IMR-90 (cell line): Measurements from ENCODE around the gene RGPD8. TPM values are rescaled to one million over a fixed set of nuclear protein-coding genes. Genes with fewer than 3 reads are reported as not detected.

Experiments used
- ATAC-seq: fragments of 200-7000 bp; cut with Tn5 transposase; 2 replicates; pipeline ENCODE4 v1.9.1; 2020; ENCODE audit warnings: low read depth, mild to moderate bottlenecking, moderate library complexity
- BruUV-seq: library from RNA; stranded (reverse); fragments of 400-500 nt; replicated peaks from 2 replicates; lab custom pipeline; 2021; lab: Mats Ljungman, UMichigan
- CTCF ChIA-PET: fragments of 300-600 bp; formaldehyde crosslinking; extraction: SDS; loops from one replicate; lab custom pipeline; 2021; ENCODE audit warnings: antibody characterized with exemption; lab: Yijun Ruan, JAX
- POLR2A ChIA-PET: fragments of 300-600 bp; sonication (Branson Sonifier 250); formaldehyde crosslinking; loops from one replicate; lab custom pipeline; 2022; ENCODE audit warnings: antibody characterized with exemption; ENCODE audit not compliant: unreplicated experiment; lab: Charles Lee
- DNase-seq: peaks from one replicate; pipeline ENCODE4 v3.0.0; 2013
- H2AFZ ChIP-seq: replicated peaks from 2 replicates; pipeline ENCODE3; 2013; ENCODE audit warnings: low read length, mild to moderate bottlenecking; ENCODE audit not compliant: poor library complexity
- H2AK5ac ChIP-seq: 2 replicates; pipeline ENCODE4 v1.6.1; 2013; ENCODE audit warnings: low read depth, low read length, inconsistent platforms
- H2AK9ac ChIP-seq: replicated peaks from 2 replicates; pipeline ENCODE3; 2013; ENCODE audit warnings: mild to moderate bottlenecking, low read depth, low read length, moderate library complexity; ENCODE audit not compliant: poor library complexity
- H2BK120ac ChIP-seq: 2 replicates; pipeline ENCODE4 v1.6.1; 2013; ENCODE audit warnings: low read depth, low read length, inconsistent platforms
- H2BK15ac ChIP-seq: 3 replicates; pipeline ENCODE4 v1.6.1; 2013; ENCODE audit warnings: low read depth, low read length, inconsistent platforms
- H2BK20ac ChIP-seq: 2 replicates; pipeline ENCODE4 v1.6.1; 2013; ENCODE audit warnings: low read depth, mild to moderate bottlenecking, inconsistent platforms, low read length, moderate library complexity
- H2BK5ac ChIP-seq: 2 replicates; pipeline ENCODE4 v1.6.1; 2013; ENCODE audit warnings: mild to moderate bottlenecking, low read depth, low read length, inconsistent platforms; ENCODE audit not compliant: poor library complexity, severe bottlenecking
- H3K14ac ChIP-seq: replicated peaks from 2 replicates; pipeline ENCODE4 v1.6.1; 2013; ENCODE audit warnings: low read depth, low read length, inconsistent platforms
- H3K18ac ChIP-seq: 2 replicates; pipeline ENCODE4 v1.6.1; 2013; ENCODE audit warnings: low read depth, low read length, control low read depth
- H3K23ac ChIP-seq: 2 replicates; pipeline ENCODE4 v1.6.1; 2013; ENCODE audit warnings: low read depth, low read length, inconsistent platforms
- H3K27ac ChIP-seq: 2 replicates; pipeline ENCODE4 v1.5.1; 2013; ENCODE audit warnings: mild to moderate bottlenecking, control low read depth, low read length; ENCODE audit not compliant: insufficient read depth
- H3K27me3 ChIP-seq: 2 replicates; pipeline ENCODE4 v1.6.1; 2013; ENCODE audit warnings: low read length; ENCODE audit not compliant: control insufficient read depth, insufficient read depth
- H3K36me3 ChIP-seq: 2 replicates; pipeline ENCODE4 v1.6.1; 2013; ENCODE audit warnings: low read length, mixed read lengths; ENCODE audit not compliant: control insufficient read depth, insufficient read depth
- H3K4ac ChIP-seq: 2 replicates; pipeline ENCODE4 v1.6.1; 2013; ENCODE audit warnings: low read depth, low read length, inconsistent platforms
- H3K4me1 ChIP-seq: 2 replicates; pipeline ENCODE4 v1.6.1; 2013; ENCODE audit warnings: low read length, mixed read lengths; ENCODE audit not compliant: control insufficient read depth, insufficient read depth
- H3K4me2 ChIP-seq: 2 replicates; pipeline ENCODE4 v1.6.1; 2013; ENCODE audit warnings: low read depth, mild to moderate bottlenecking, control low read depth, low read length, moderate library complexity
- H3K4me3 ChIP-seq: 2 replicates; pipeline ENCODE4 v1.5.1; 2013; ENCODE audit warnings: low read depth, mild to moderate bottlenecking, control low read depth, low read length, moderate library complexity; ENCODE audit not compliant: insufficient read depth
- H3K56ac ChIP-seq: 2 replicates; pipeline ENCODE4 v1.6.1; 2013; ENCODE audit warnings: low read length, inconsistent platforms; ENCODE audit not compliant: insufficient read depth; ENCODE audit errors: extremely low read depth
- H3K79me1 ChIP-seq, 2 experiments: 2 replicates each; pipeline ENCODE4 v1.6.1; 2013; ENCODE audit warnings: low read length in 2 of 2, inconsistent platforms in 1 of 2, low read depth in 1 of 2
- H3K9ac ChIP-seq: 2 replicates; pipeline ENCODE4 v1.6.1; 2013; ENCODE audit warnings: low read depth, low read length, control low read depth
- H3K9me1 ChIP-seq: 2 replicates; pipeline ENCODE4 v1.6.1; 2013; ENCODE audit warnings: low read length, inconsistent platforms; ENCODE audit not compliant: insufficient read depth
- H3K9me3 ChIP-seq: 2 replicates; pipeline ENCODE4 v1.6.1; 2013; ENCODE audit warnings: low read length; ENCODE audit not compliant: control insufficient read depth, insufficient read depth
- H4K20me1 ChIP-seq: 2 replicates; pipeline ENCODE4 v1.6.1; 2013; ENCODE audit warnings: low read length, inconsistent platforms; ENCODE audit not compliant: insufficient read depth
- H4K5ac ChIP-seq: 2 replicates; pipeline ENCODE4 v1.6.1; 2013; ENCODE audit warnings: mild to moderate bottlenecking, low read depth, low read length, control low read depth
- H4K8ac ChIP-seq, 2 experiments: 2 replicates each; pipeline ENCODE4 v1.6.1; 2013; ENCODE audit warnings: low read depth in 2 of 2, low read length in 2 of 2, control low read depth in 1 of 2, inconsistent platforms in 1 of 2
- H4K91ac ChIP-seq: 2 replicates; pipeline ENCODE4 v1.6.1; 2013; ENCODE audit warnings: low read depth, low read length, inconsistent platforms; ENCODE audit not compliant: insufficient read depth
- BHLHE40 ChIP-seq: fragments of 150-350 bp; IDR thresholded peaks from 2 replicates; pipeline ENCODE4 v1.6.1; 2016; ENCODE audit warnings: mild to moderate bottlenecking, low read depth, low read length
- CEBPB ChIP-seq: IDR thresholded peaks from 2 replicates; pipeline ENCODE4 v1.6.1; 2012; ENCODE audit warnings: low read depth, low read length, improper control_type of control experiment
- CTCF ChIP-seq: conservative IDR thresholded peaks from 2 replicates; pipeline ENCODE4 v1.5.1; 2012; ENCODE audit warnings: mild to moderate bottlenecking, low read depth, low read length, improper control_type of control experiment
- FOS ChIP-seq: fragments of 150-350 bp; IDR thresholded peaks from 2 replicates; pipeline ENCODE4 v1.6.1; 2016; ENCODE audit warnings: low read depth, low read length
- MAFK ChIP-seq: IDR thresholded peaks from 2 replicates; pipeline ENCODE4 v1.6.1; 2012; ENCODE audit warnings: low read depth, low read length, improper control_type of control experiment
- MAZ ChIP-seq: IDR thresholded peaks from 2 replicates; pipeline ENCODE4 v1.6.1; 2012; ENCODE audit warnings: low read depth, mild to moderate bottlenecking, low read length, improper control_type of control experiment, moderate library complexity, borderline replicate concordance
- POLR2A ChIP-seq: IDR thresholded peaks from 2 replicates; pipeline ENCODE4 v1.6.1; 2012; ENCODE audit warnings: mild to moderate bottlenecking, low read depth, low read length
- RCOR1 ChIP-seq: IDR thresholded peaks from 2 replicates; pipeline ENCODE4 v1.6.1; 2012; ENCODE audit warnings: mild to moderate bottlenecking, low read length, improper control_type of control experiment; ENCODE audit not compliant: insufficient replicate concordance
- RFX5 ChIP-seq: IDR thresholded peaks from 2 replicates; pipeline ENCODE4 v1.8.0; 2012; ENCODE audit warnings: low read depth, mild to moderate bottlenecking, low read length, moderate library complexity
- SMC3 ChIP-seq: fragments of 150-350 bp; IDR thresholded peaks from 2 replicates; pipeline ENCODE4 v1.6.1; 2016; ENCODE audit warnings: low read depth, mild to moderate bottlenecking, antibody characterized with exemption, low read length, moderate library complexity
- WGBS, 2 experiments: methylation state at CpG; one replicate each; pipeline versions ENCODE4 v1.1.5 to v1.1.7; 2013; ENCODE audit warnings: missing lambda C conversion rate in 2 of 2; ENCODE audit not compliant: insufficient read length in 1 of 2; ENCODE audit errors: extremely low coverage in 2 of 2; 5-methylcytosine and 5-hydroxymethylcytosine counted together
- dilution Hi-C: fragments of 300-500 bp; cut with HindIII; formaldehyde crosslinking; loops from one replicate; pipeline ENCODE4 v1.14.3; 2018; ENCODE audit warnings: low sequenced_read_pairs; ENCODE audit not compliant: unreplicated experiment
- in situ Hi-C: fragments of 300-500 bp; cut with MboI; formaldehyde crosslinking; loops from 3 replicates; pipeline ENCODE4 v1.14.3; 2019; ENCODE audit warnings: low sequenced_read_pairs, inconsistent platforms, mixed read lengths
- intact Hi-C: fragments of 100-400 bp; cut with micrococcal nuclease; formaldehyde crosslinking; loops from 2 replicates; pipeline ENCODE4 v1.10.0; 2022
- polyA plus RNA-seq, 3 experiments: library from polyadenylated mRNA; depleted of rRNA; stranded (reverse); fragments of >200 nt; gene quantifications; 2 replicates each; pipeline ENCODE4 v1.2.3, GENCODE V29; 2012; ENCODE audit warnings: low replicate concordance in 1 of 3
- total RNA-seq: library from RNA; depleted of rRNA; stranded (reverse); fragments of >200 nt; gene quantifications from 2 replicates; pipeline ENCODE4 v1.2.3, GENCODE V29; 2012

The RGPD8 gene
- total and polyA plus RNA-seq, 2 of the 4 experiments (the other 2 are of a cell fraction): 0.67 to 4.1 TPM

DNA sequence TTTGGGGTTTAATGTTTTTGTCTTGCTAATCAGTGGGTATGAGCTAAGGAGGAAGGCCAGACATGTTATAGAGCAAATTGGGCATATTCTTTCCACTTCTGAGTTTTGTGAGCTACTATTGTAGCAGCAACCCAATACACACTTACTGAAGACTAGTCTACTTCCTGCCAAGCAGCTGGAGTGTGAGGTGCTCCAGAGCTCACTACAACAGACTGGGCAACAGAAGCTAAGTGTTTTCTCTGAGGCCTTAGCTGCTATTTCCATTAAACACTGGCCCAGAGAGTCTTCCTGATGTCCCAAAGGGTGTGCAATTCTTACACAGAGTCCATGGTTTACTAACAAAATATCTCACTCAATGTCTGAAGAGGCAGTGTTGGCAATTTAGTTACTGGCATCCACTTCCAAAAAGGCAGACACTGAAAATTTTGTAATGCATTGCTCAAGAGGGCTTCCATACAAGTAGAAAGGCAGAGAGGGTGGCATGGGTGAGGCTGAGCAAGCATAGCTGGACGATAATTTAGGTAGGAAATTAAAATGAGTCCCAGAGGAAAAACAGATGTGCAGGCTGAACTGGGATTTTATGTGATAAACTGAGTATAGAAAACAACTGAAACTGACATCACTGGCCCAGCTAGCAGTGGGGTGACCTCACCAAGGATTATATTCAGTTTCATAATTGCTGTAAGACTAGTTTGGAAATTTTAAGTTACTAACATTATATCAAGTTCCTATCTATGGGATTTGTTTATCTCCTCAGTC, 89.4 kb downstream of the RGPD8 start:
- H2BK15ac ChIP-seq: no peak overlapping the region
- no peaks in the 10 kb centered on the region for H3K9me3 ChIP-seq
- H3K9me1 ChIP-seq: no peaks in the 10 kb centered on the region
- ATAC-seq (no peak; the same call in 1 of the 2 replicates), DNase-seq (peak; percentile 10)
- H4K91ac ChIP-seq: no peak overlapping the region
- H3K23ac ChIP-seq: no peak overlapping the region
- H3K4me2 ChIP-seq: no peak overlapping the region
- TF ChIP-seq FOS (no peak), SMC3 (no peak), POLR2A (no peak), RFX5 (no peak), CTCF (no peak), CEBPB (no peak), MAFK (no peak), MAZ (no peak), RCOR1 (no peak), BHLHE40 (no peak)
- BruUV-seq: no TSS peak
- H4K8ac ChIP-seq: no peak overlapping the region
- intact Hi-C loops: loop anchor here (5.0 kb wide), 1 partner anchor 67 kb away; the partner anchor contains the start of gene ZC3H6
- no peak overlapping the region for H2AK5ac ChIP-seq
- H3K79me1 ChIP-seq: no peaks in the 10 kb centered on the region
- H2BK120ac ChIP-seq: no peak overlapping the region
- H3K4me1 ChIP-seq: no peaks in the 10 kb centered on the region
- POLR2A ChIA-PET: no interaction called here
- no peak overlapping the region for H2BK20ac ChIP-seq
- dilution Hi-C loops: no loop called here
- no peak overlapping the region for H3K14ac ChIP-seq
- H2AFZ ChIP-seq: no peak overlapping the region
- no peak overlapping the region for H2BK5ac ChIP-seq
- 71% methylated on average over 1 of the region's 1 CpG; no CpG with 5 or more reads in 1 of the 2 experiments for WGBS, 2 experiments
- no peak overlapping the region for H3K4me3 ChIP-seq
- CTCF ChIA-PET: no interaction called here
- no peak overlapping the region for H3K27ac ChIP-seq
- H3K4ac ChIP-seq: no peak overlapping the region
- no peaks in the 10 kb centered on the region for H4K20me1 ChIP-seq
- no peak overlapping the region for H3K56ac ChIP-seq
- H4K5ac ChIP-seq: no peak overlapping the region
- H3K36me3 ChIP-seq: no peaks in the 10 kb centered on the region
- no peak overlapping the region for H3K18ac ChIP-seq
- in situ Hi-C loops: no loop called here
- no peak overlapping the region for H2AK9ac ChIP-seq
- peaks cover 2% of the 10 kb centered on the region; the same call in 1 of the 2 replicates for H3K27me3 ChIP-seq
- H3K9ac ChIP-seq: no peak overlapping the region
